T-helper 9 cell (primary cell): ENCODE data around the gene FAT1.

Experiments used
- DNase-seq: peaks from one replicate; pipeline ENCODE4 v3.0.0-alpha.2; 2020

Gene FAT1

GRCh38 chr4:186650401-186651180 lies 73.1 kb downstream of the FAT1 start:
- DNase-seq = no peak

- no peak for DNase-seq
Measured at GRCh38 chr4:186647821-186648220, 75.8 kb downstream of the FAT1 start.

GRCh38 chr4:186644737-186645261 lies 78.9 kb downstream of the FAT1 start:
- DNase-seq = no peak

- no peak for DNase-seq
Measured at GRCh38 chr4:186644311-186644638, 79.4 kb downstream of the FAT1 start.

- no peak for DNase-seq
Measured at GRCh38 chr4:186643501-186644310, 80.0 kb downstream of the FAT1 start.

- DNase-seq = no peak
Measured at GRCh38 chr4:186642998-186643397, 80.7 kb downstream of the FAT1 start.

- DNase-seq = no peak
Measured at GRCh38 chr4:186642530-186642929, 81.1 kb downstream of the FAT1 start.

GRCh38 chr4:186634591-186635128 lies 89.0 kb downstream of the FAT1 start:
- no peak for DNase-seq

- DNase-seq = no peak
Measured at GRCh38 chr4:186633844-186634243, 89.8 kb downstream of the FAT1 start.

GRCh38 chr4:186630128-186630527 lies 93.5 kb downstream of the FAT1 start:
- DNase-seq = no peak

GRCh38 chr4:186628058-186628711 lies 95.5 kb downstream of the FAT1 start:
- DNase-seq = no peak

GRCh38 chr4:186627226-186627865 lies 96.3 kb downstream of the FAT1 start:
- DNase-seq = no peak

- DNase-seq = no peak
Measured at GRCh38 chr4:186624951-186625350, 98.7 kb downstream of the FAT1 start.

GRCh38 chr4:186623546-186623945 lies 100.1 kb downstream of the FAT1 start:
- no peak for DNase-seq

- no peak for DNase-seq
Measured at GRCh38 chr4:186622788-186623464, 100.7 kb downstream of the FAT1 start.

- DNase-seq = no peak
Measured at GRCh38 chr4:186621959-186622553, 101.6 kb downstream of the FAT1 start.

- no peak for DNase-seq
Measured at GRCh38 chr4:186619088-186619487, 104.6 kb downstream of the FAT1 start.

GRCh38 chr4:186617921-186618320 lies 105.7 kb downstream of the FAT1 start:
- no peak for DNase-seq

- DNase-seq = no peak
Measured at GRCh38 chr4:186607490-186607889, 116.2 kb downstream of the FAT1 start.

GRCh38 chr4:186606591-186606992 lies 117.1 kb downstream of the FAT1 start:
- no peak for DNase-seq

GRCh38 chr4:186605261-186605865 lies 118.3 kb downstream of the FAT1 start:
- DNase-seq = no peak
